ENCODE results near the gene STMN1. TPM values are rescaled to one million over a fixed set of nuclear protein-coding genes. Genes with fewer than 3 reads are reported as not detected.

Gene STMN1
- total RNA-seq, 4 donors from 2014 or later = 11.6 to 39.2 (median 17.0) TPM

DNA sequence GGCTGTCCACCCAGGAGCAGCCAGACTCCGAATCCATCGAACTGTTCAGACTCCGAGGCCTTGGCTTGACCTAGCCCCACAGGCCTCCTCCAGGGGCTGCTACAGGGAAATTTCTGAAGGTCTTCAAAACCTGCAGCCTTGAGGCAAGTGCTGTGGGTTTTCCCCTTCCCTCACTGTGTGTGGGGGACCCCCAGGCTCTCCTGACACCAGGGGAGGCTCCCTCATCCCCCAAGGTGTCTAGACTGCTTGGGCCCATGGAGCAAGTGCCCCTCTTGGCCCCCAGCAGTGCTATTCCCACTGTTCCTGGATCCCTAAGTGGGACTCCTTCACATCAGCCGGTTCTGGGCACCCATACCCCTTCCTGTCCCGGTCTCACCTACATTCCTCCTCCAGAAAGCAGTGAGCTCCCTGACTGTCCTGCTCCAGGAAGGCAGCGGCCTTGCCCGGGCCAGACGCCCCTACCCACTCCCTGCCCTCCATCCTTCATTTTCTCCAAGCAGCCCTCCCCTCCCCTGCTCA lies 31.5 kb downstream of the STMN1 start:
- H3K4me3 ChIP-seq (replicated peaks in 1 of 3) = peak overlapping the region; percentile 54 to 68 (median 57)
- intact Hi-C loops (cut with DNase I) = no loop called here
- 9 to 26% methylated on average over 5 to 8 of the region's 8 CpGs for WGBS, 2 donors
- H3K36me3 ChIP-seq = no peaks in the 10 kb centered on the region
- TF ChIP-seq POLR2A (IDR thresholded peaks at IDR 0.05) (no peak), CTCF (IDR thresholded peaks at IDR 0.05) (no peak)
- H3K27me3 ChIP-seq = no peaks in the 10 kb centered on the region
- no peaks in the 10 kb centered on the region for H3K9me3 ChIP-seq
- DNase-seq = no peak
- H3K27ac ChIP-seq = peak overlapping the region; percentile 85 to 88 (median 86)
- peaks cover 17 to 32% of the 10 kb centered on the region in 2 donors for H3K4me1 ChIP-seq

DNA sequence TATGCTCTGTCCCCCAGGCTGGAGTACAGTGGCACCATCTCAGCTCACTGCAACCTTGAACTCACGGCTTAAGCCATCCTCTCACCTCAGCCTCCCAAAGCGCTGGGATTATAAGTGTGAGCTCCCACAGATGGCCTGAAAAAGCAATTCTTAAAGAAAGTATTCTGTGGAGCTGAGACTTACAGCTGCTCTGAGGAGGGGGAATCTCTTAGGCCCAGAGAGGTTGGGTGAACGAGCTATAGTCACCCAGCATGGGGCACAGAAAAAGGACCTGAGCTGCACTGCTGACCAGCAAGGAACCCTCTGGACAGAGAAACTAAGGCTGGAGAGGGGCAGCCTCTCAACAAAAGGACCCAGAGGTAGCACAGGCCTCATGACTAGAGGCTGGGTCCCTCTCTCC lies 32.0 kb downstream of the STMN1 start:
- Histone ChIP-seq H3K9me3 (no peaks in the 10 kb centered on the region), H3K4me3 (replicated peaks in 1 of 3) (peak overlapping the region in 1 of 3 donors; percentile 54), H3K27me3 (no peaks in the 10 kb centered on the region), H3K4me1 (peaks cover 17 to 32% of the 10 kb centered on the region in 2 donors), H3K36me3 (no peaks in the 10 kb centered on the region), H3K27ac (peak overlapping the region in 1 of 3 donors; percentile 85)
- WGBS, 2 donors = 95 to 97% methylated on average over 3 of the region's 3 CpGs
- intact Hi-C loops (cut with DNase I) = no loop called here
- no peak for TF ChIP-seq CTCF (IDR thresholded peaks at IDR 0.05)
- TF ChIP-seq POLR2A (IDR thresholded peaks at IDR 0.05) = no peak
- no peak for DNase-seq

DNA sequence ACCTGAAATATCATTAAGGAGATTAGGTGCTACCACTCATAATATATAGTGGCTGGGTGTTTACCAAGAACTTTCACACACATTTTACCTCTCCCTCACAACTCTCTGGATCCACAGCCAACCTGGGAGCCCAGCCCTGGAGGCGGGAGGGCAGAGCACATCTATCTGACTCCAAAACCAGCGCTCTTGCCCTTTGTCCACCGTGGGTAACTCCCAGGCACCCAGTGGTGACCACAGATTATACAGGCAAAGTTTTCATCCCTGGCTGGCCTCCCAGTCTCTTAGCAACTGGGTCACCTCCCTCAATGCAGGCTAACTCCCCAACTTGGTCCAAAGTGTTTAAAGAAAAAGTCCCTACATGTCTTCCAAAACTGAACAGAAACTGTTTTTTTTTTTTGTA lies 33.1 kb downstream of the STMN1 start:
- intact Hi-C loops (cut with DNase I) = no loop called here
- Histone ChIP-seq H3K27me3 (no peaks in the 10 kb centered on the region), H3K4me3 (replicated peaks in 1 of 3) (no peak overlapping the region), H3K9me3 (no peaks in the 10 kb centered on the region), H3K36me3 (no peaks in the 10 kb centered on the region), H3K4me1 (peaks cover 17 to 32% of the 10 kb centered on the region in 2 donors), H3K27ac (peak overlapping the region in 1 of 3 donors; percentile 3)
- TF ChIP-seq CTCF (IDR thresholded peaks at IDR 0.05) (no peak), POLR2A (IDR thresholded peaks at IDR 0.05) (no peak)
- DNase-seq = peak in 1 of 2 donors; percentile 11
- 73 to 86% methylated on average over 3 of the region's 3 CpGs for WGBS, 2 donors

DNA sequence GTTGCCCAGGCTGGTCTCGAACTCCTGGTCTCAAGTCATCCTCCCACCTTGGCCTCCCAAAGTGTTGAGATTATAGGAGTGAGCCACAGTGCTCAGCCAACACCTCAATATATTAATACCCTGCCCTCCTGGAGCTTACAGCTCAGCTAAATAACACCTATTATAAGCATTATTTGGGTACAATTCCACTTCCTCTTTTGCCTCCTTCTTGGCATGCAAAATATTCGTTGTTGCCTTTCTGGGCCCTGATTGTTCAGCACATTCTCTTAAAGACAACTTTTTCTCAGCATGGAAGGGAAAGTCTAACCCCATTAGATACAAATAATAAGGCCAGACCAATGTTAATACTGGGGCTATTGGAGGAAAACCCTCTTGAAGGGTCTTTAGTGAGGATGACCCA lies 33.5 kb downstream of the STMN1 start:
- no peaks in the 10 kb centered on the region for H3K9me3 ChIP-seq
- 79 to 81% methylated on average over 2 of the region's 2 CpGs for WGBS, 2 donors
- H3K4me1 ChIP-seq = peaks cover 17 to 32% of the 10 kb centered on the region in 2 donors
- no peaks in the 10 kb centered on the region for H3K27me3 ChIP-seq
- intact Hi-C loops (cut with DNase I) = no loop called here
- H3K4me3 ChIP-seq (replicated peaks in 1 of 3) = no peak overlapping the region
- H3K27ac ChIP-seq = peak overlapping the region in 1 of 3 donors; percentile 3
- TF ChIP-seq CTCF (IDR thresholded peaks at IDR 0.05) (no peak), POLR2A (IDR thresholded peaks at IDR 0.05) (no peak)
- no peak for DNase-seq
- H3K36me3 ChIP-seq = no peaks in the 10 kb centered on the region

GRCh38 chr1:25871704-25872494 lies 34.3 kb downstream of the STMN1 start:
- intact Hi-C loops (cut with DNase I) = no loop called here
- whole genome bisulfite sequencing, 2 donors = 67 to 71% methylated on average over 9 of the region's 9 CpGs
- no peaks in the 10 kb centered on the region for H3K9me3 ChIP-seq
- H3K4me3 ChIP-seq (replicated peaks in 1 of 3) = no peak overlapping the region
- H3K4me1 ChIP-seq = peaks cover 17 to 32% of the 10 kb centered on the region in 2 donors
- no peaks in the 10 kb centered on the region for H3K27me3 ChIP-seq
- peak; percentile 63 to 80 for DNase-seq
- no peaks in the 10 kb centered on the region for H3K36me3 ChIP-seq
- TF ChIP-seq POLR2A (IDR thresholded peaks at IDR 0.05) (no peak), CTCF (IDR thresholded peaks at IDR 0.05) (no peak)
- H3K27ac ChIP-seq = peak overlapping the region in 2 of 3 donors; percentile 3 to 32
